Stimulated activated CD8-positive, alpha-beta memory T cell treated with anti-CD3 and anti-CD28 coated beads, Interleukin-15, amount 100 ng/mL, for 4 hours (primary cell): Measurements from ENCODE around the gene UVSSA.
"Not testable (repeated sequence)": the region's sequence is repeated elsewhere in the genome, so short reads cannot be mapped to it uniquely, and the experiment has no call there.

Source experiments
- DNase-seq, 2 donors: peaks; one replicate each; pipeline ENCODE4 v3.0.0-alpha.2; 2020; ENCODE audit warnings: low read depth in 2 of 2

Gene UVSSA

GRCh38 chr4:1376841-1377605, 30.0 kb downstream of the UVSSA start:
- no peak for DNase-seq

- DNase-seq, result no peak
Measured at GRCh38 chr4:1377606-1378261, 30.7 kb downstream of the UVSSA start.

- DNase-seq, result no peak
Measured at GRCh38 chr4:1378559-1379231, 31.7 kb downstream of the UVSSA start.

GRCh38 chr4:1379351-1379781, 32.4 kb downstream of the UVSSA start:
- DNase-seq, result no peak

- DNase-seq, result no peak
Measured at GRCh38 chr4:1379801-1380331, 32.9 kb downstream of the UVSSA start.

GRCh38 chr4:1380368-1381151, 33.6 kb downstream of the UVSSA start:
- DNase-seq, result no peak

GRCh38 chr4:1381181-1381621, 34.2 kb downstream of the UVSSA start:
- no peak for DNase-seq

- DNase-seq, result no peak
Measured at GRCh38 chr4:1381944-1382541, 35.0 kb downstream of the UVSSA start.

GRCh38 chr4:1382776-1383727, 36.0 kb downstream of the UVSSA start:
- DNase-seq, result no peak

- no peak for DNase-seq
Measured at GRCh38 chr4:1383728-1384591, 37.0 kb downstream of the UVSSA start.

- DNase-seq, result no peak
Measured at GRCh38 chr4:1384675-1385372, 37.8 kb downstream of the UVSSA start.

GRCh38 chr4:1385373-1386340, 38.6 kb downstream of the UVSSA start:
- no peak for DNase-seq

- DNase-seq, result not testable (repeated sequence)
Measured at GRCh38 chr4:1393363-1393762, 46.4 kb downstream of the UVSSA start.

GRCh38 chr4:1393866-1394265, 46.9 kb downstream of the UVSSA start:
- no peak for DNase-seq

- not testable (repeated sequence) for DNase-seq
Measured at GRCh38 chr4:1394554-1395388, 47.8 kb downstream of the UVSSA start.

GRCh38 chr4:1395389-1395820, 48.4 kb downstream of the UVSSA start:
- DNase-seq, result not testable (repeated sequence)
